CD4-positive, alpha-beta T cell treated with Interleukin-10 for 1 hour (primary cell): ENCODE data around the gene HDAC1.
A peak's percentile ranks its signal among the peaks of the same experiment; 100 is the strongest.
"Not testable (repeated sequence)": the region's sequence is repeated elsewhere in the genome, so short reads cannot be mapped to it uniquely, and the experiment has no call there.

Experiments
- DNase-seq: peaks from one replicate; pipeline ENCODE4 v3.0.0-alpha.2; 2020

Gene HDAC1

DNA sequence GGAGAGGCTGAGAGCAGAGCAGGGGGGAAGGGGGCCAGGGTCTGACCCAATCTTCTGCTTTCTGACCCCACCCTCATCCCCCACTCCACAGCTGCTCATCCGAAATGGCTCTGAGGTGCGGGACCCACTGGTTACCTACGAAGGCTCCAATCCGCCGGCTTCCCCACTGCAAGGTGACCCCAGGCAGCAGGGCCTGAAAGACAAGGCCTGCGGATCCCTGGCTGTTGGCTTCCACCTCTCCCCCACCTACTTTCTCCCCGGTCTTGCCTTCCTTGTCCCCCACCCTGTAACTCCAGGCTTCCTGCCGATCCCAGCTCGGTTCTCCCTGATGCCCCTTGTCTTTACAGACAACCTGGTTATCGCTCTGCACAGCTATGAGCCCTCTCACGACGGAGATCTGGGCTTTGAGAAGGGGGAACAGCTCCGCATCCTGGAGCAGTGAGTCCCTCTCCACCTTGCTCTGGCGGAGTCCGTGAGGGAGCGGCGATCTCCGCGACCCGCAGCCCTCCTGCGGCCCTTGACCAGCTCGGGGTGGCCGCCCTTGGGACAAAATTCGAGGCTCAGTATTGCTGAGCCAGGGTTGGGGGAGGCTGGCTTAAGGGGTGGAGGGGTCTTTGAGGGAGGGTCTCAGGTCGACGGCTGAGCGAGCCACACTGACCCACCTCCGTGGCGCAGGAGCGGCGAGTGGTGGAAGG, 17.1 kb upstream of the HDAC1 start:
- DNase-seq = no peak

DNA sequence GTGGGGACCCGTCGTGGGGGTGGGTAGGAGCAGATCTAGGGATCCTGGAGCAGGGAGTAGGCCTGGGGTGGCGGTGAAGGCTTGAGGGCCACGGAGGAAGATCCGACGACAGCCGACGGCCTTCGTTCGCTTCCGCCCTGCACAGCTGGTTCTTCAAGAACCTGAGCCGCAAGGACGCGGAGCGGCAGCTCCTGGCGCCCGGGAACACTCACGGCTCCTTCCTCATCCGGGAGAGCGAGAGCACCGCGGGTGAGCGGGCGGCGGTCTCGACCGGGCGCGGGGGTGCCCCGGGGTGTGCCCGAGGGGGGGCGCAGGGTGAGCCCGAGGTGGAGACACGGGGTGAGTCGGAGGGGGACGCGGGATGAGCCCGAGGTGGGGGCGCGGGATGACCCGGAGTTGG, 16.5 kb upstream of the HDAC1 start:
- no peak for DNase-seq

DNA sequence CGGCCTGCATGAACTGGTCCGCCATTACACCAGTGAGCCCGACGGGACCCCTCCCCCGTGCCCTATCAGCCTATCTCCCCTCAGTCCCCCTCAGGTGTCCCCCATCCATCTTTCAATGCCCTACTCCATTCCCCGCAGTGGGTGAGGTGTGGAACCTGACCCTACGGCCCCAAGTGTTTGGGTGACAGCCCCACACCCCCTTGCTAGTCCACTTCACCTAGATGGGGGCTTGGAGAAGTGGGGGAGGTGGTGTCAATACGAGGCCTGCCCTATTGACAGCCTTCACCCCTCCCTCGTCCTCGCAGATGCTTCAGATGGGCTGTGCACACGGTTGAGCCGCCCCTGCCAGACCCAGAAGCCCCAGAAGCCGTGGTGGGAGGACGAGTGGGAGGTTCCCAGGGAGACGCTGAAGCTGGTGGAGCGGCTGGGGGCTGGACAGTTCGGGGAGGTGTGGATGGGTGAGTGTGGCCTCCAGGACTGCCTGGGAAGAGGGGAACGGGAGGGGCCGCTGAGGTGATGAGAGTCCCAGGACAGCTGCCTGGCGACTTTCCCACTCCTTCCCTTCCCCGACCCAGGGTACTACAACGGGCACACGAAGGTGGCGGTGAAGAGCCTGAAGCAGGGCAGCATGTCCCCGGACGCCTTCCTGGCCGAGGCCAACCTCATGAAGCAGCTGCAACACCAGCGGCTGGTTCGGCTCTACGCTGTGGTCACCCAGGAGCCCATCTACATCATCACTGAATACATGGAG, 15.7 kb upstream of the HDAC1 start:
- DNase-seq = no peak

DNA sequence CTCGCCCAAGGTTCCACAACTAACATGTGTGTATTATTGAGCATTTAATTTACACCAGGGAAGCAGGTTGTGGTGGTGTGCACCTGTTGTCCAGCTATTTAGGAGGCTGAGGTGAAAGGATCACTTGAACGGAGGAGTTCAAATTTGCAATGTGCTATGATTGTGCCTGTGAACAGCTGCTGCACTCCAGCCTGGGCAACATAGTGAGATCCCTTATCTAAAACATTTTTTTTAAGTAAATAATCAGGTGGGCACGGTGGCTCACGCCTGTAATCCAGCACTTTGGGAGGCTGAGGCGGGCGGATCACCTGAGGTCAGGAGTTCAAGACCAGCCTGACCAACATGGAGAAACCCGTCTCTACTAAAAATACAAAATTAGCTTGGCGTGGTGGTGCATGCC, 7.1 kb upstream of the HDAC1 start:
- DNase-seq = not testable (repeated sequence)

DNA sequence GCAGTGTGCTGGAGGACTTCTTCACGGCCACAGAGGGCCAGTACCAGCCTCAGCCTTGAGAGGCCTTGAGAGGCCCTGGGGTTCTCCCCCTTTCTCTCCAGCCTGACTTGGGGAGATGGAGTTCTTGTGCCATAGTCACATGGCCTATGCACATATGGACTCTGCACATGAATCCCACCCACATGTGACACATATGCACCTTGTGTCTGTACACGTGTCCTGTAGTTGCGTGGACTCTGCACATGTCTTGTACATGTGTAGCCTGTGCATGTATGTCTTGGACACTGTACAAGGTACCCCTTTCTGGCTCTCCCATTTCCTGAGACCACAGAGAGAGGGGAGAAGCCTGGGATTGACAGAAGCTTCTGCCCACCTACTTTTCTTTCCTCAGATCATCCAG, 6.2 kb upstream of the HDAC1 start:
- DNase-seq = no peak

DNA sequence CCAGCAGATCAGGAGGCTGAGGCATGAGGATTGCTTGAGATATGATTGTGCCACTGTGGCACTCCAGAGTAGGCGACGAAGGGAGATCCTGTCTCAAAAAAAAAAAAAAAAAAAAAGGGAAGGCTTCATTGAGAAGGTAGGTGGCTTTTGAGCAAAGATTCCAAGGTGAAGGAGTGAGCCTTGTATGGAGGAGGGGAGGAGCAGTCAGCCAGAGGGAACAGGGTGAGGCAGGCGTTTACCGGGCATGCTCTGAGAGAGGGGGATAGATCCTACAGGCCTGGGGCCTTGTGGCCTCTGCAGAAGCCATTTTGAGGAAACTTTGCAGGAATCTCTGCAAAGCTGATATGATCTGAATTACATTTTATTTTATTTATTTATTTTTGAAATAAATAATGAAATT, 5.1 kb upstream of the HDAC1 start:
- no peak for DNase-seq

DNA sequence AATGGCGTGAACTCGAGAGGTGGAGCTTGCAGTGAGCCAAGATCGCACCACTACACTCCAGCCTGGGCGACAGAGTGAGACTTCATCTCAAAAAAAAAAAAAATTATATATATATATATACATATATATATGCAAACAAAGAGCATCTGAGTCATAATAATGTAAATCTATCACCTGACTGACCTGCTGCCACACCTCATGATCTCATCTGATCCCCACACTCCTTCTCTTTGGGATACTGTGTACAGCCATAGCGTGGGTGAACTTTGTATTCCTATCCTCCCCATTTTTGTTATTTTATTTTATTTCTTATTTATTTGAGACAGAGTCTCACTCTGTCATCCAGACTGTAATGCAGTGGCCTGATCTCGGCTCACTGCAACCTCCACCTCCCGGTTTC, 2.6 kb upstream of the HDAC1 start:
- no peak for DNase-seq

DNA sequence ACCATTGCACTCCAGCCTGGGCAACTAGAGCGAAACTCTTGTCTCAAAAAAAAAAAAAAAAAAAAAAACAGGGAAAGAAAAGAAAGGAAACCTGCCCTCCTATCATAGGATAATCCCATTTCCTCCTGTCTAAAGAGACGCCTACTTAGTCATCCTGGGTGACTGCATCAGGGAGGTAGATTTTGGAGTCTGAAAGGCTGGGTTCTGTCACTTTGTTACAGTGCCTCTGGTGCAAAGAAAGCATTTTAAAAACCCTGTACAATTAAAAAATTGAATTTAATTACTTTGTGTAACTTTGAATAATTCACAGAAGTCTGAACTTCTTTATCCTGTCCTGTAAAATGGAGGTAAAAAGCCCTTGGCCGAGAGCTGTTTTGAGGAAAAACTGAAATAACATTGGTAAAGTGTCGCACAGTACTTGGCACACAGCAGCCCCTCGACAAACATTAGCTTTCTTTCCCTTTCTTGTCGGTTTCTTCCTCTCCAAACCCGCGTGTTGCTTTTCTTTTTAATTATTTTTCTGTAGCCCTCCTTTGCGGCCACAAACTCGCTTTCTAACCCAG, 657 bp upstream of the HDAC1 start:
- DNase-seq = no peak

DNA sequence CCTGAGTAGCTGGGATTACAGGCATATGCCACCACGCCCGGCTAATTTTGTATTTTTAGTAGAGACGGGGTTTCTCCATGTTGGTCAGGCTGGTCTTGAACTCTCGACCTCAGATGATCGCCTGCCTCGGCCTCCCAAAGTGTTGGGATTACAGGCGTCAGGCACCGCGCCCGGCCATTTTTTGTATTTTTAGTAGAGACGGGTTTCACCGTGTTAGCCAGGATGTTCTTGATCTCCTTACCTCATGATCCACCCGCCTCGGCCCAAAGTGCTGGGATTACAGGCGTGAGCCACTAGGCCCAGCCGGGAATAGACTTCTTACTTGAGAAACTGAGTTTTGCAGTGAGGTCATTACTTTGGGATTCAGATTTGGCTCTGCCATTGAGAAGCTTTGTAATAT, 6.3 kb downstream of the HDAC1 start:
- not testable (repeated sequence) for DNase-seq

DNA sequence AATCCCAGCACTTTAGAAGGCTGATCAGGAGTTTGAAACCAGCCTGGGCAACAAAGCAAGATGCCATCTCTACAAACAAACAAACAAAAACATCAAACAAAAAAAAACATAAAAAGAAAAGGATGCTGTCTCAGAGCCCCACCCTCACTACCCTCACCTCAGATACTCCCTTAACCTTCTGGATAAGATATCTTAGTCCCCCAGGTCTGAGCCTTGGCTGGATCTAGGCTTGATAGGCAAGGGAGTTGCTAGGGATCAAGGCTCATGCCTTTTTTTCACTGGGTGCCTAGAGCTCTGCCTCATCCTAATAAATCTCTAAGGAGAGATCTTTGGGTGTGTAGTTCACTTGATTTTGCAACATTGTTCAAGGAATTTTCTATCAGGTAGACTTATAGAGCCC, 7.4 kb downstream of the HDAC1 start:
- DNase-seq = no peak

DNA sequence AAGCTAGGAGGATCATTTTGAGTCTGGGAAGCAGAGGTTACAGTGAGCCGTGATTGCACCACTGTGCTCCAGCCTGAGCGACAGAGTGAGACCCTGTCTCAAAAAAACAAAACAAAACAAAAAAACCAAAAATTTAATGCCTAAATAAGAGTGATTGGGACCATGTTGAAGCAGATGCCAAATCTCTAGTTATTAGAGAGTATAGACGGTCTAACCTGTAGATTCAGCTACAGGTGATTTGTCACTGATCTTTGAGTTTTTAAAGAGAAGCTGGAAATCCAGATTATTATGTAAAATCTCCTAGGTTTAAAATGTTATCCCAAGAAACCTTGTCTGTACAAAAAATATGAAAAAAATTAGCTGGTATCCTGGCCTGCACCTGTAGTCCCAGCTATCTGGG, 11.5 kb downstream of the HDAC1 start:
- DNase-seq = no peak

DNA sequence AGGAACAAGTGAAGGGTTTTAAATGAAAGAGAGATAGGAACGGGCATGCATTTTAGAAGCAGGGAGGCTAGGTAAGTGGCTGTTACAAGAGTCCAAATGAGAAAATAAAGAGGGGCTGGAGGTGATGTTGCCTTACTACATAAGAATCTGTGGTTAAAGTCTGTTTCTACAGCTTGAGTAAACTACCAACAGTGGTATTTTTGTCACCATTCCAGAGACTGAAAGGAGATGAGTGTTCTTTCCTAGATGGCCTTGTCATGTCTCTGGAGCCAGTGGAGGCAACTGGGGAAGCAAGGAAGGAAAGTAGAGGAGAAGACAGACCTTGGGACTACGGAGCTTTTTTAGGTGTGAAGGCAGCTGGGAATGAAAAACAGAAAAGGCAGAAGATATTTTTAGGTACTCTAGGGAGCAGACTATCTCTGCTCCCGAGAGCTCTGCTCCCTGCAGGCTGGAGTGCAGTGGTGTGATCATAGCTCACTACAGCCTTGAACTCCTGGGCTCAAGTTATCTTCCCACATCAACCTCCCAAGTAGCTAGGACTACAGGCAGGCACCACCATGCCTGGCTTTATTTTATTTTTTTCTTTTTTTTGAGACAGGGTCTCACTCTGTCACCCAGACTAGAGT, 12.2 kb downstream of the HDAC1 start:
- DNase-seq = no peak

DNA sequence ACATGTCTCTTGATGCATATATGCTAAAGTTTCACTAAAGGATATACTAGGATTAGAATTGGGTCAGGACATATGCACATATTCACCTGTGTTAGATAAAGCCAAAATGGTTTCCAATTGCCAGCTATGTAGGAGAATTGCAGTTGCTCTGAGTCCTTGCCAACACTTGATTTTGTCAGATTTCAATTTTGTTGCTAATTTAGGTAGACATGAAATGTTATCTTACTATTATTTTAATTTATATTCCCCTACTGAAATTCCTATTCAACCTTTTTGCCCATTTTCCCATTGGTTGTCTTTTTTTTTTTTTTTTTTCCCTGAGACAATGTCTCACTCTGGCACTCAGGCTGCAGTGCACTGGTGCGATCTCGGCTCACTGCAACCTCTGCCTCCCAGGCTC, 13.4 kb downstream of the HDAC1 start:
- no peak for DNase-seq

DNA sequence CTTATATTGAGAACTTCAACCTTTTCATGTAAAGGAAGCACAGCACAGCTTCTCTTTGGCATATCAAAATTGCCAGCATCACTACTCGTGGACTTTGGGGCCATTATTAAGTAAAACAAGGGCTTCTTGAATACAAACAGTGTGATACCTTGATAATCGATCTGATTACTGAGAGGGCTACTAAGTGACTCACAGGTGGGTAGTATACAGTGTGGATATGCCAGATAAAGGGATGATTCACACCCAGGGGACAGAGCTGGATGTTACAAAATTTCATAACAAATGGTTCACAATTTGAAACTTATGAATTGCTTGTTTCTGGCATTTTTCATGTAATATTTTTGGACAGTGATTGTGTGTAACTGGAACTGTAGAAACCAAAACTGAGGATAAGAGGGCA, 15.4 kb downstream of the HDAC1 start:
- no peak for DNase-seq

DNA sequence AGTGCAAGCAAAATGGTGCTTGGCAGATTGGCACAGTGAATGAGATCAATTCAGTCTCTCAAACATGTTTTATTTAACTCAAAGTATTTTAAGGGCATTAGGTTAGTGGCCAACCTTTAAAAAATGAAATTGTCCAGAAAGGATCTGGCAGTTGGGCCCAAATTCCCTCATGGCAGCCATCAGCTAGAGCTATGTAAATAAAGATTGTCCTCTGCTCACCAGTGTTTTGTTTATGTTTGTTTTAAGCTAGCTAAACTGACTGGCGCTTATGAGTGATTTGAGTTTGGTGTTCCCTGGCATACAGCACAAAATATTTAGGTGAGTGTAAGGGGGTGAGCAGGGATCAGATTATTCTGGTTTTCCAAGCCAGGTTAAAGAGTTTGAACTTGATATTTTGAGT, 18.1 kb downstream of the HDAC1 start:
- no peak for DNase-seq

DNA sequence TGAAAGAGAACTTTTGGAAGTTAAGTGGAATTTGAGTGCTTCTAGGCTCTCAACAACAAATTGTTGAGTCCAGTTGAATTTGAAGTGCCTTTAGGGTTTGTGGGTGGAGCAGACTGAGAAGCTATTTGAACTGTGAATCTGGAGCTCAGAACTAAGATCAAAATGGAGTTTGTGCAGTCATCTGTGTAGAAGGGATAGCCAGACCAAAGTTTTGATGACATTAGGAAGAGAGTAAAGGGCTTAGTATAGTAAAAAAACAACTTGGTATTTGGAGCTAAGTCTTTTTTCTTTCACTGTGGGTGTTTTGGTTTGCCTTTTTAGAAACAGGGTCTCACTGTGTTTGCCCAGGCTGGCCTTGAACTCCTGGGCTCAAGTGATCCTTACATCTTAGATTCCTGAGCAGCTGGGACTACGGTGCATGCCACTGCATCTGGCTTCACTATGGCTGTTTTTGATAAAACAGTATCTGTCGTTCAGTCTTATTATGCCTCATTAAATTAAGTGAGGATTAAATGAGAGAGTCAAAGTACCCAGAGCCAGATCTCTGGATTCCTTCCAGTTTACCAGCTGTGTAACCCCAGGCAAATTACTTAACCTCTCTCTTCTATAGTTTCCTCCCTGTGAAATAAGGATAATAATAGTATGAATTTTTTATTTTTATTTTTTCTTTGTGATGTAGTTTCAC, 20.0 kb downstream of the HDAC1 start:
- DNase-seq = no peak

DNA sequence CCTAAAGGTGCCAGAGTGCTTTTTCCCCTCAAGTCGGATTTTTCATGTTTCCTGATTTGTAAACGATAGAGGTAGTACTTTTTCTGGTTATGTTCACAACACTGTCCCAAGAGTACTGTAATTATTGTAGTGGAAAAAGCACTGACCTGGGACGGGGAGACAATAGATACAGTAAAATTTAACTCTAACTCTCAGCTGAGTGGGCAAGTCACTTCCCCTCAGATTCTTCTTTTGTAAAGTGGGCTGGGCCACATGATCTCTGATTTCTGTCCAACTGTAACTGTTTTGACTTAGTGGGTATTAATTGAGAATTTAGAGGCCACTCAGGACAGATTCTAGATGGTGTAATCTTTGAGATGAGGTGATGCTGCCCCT, 25.0 kb downstream of the HDAC1 start:
- no peak for DNase-seq

DNA sequence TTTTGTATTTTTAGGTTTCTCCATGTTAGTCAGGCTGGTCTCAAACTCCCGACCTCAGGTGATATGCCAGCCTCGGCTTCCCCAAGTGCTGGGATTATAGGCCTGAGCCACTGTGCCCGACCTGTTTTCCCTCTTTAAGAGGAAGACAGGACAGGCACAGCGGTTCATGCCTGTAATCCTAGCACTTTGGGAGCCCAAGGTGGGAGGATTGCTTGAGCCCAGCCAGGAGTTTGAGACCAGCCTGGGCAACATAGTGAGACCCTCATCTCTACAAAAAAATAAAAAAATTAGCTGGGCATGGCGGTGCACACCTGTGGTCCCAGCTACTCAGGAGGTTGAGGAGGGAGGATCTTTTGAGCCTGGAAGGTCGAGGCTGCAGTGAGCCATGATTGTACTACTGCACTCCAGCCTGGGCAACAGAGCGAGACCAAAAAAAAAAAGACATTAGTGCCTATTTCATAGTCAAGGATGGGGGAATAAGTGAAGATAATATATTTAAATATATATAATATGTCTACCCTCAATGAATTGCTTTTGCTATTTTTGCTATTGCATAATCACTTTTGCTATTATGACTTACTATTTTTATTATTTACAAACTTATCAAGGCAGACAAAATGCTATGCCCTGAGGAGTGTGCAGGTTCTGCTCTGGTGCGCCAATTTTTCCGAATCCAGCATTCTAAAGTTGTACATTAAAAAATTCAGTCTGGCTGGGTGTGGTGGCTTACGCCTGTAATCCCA, 26.4 kb downstream of the HDAC1 start:
- no peak for DNase-seq

DNA sequence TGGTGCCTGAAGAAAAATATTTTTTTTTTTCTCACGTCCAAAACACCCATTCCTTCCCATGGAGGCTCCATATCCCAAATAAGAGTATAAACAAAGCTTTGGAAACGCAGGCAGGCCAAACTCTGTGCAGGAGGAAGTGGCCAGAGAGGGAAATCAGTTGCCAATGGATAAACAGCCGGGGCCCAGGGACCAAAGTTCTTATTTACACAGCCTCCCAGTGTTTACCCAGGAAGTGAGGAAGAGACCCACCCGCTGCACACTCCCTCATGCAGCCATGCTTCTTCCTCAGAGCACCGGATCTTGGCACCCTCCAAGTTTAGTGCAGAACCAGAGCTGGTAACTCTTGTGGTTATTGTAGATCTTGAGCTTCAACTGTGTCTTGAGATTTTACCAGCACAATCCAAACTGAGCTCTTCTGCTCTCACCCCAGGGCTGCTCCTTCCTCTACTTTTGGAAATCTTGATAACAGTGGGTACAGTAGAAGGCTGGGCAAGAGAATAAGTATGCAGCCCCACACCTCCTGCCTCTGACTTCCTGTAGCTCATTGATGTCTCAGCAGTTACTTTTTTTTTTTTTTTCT, 29.9 kb downstream of the HDAC1 start:
- peak; percentile 51 for DNase-seq

DNA sequence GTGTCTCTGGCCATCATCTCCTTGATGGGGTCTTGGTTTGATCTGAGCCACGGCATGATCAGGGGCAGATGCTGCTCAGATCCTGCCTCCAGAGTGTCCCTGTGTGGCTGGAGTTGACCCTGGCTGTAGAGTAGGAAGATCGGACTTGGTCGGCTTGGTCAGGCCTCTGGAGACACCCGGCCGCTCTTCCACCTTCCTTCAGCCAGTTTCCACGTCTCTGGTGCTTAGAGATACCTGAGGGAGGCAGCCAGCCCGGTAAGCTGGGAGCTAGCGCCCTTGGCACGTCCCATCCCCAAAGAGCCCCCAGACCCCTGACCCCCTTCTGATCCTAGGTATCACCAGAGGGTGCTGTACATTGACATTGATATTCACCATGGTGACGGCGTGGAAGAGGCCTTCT, 35.3 kb downstream of the HDAC1 start:
- no peak for DNase-seq

DNA sequence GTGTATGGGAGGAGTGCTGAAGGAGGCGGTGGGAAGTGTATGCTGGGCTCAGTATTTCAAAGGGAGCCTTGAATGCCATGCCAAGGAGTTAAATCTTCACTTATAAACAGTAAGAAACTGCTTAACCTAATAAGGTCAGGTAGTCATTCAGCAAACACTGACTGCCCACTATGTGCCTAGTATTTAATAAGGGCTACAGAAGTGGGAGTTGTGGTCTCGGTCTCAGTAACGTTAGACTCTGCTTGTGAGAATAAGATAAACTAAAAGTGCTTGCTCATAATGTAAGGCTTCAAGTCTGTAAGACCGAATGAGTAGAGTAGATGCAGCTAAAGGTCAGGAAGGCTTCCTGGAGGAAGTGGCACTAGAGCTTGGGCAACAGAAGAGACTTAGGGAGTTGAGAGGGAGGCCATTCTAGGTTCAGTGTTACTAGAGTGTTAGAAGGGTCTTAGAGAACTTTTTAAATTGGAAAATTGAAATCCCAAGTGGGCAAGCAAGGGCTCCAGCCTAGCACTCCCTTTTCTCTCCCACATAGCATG, 38.1 kb downstream of the HDAC1 start:
- no peak for DNase-seq

DNA sequence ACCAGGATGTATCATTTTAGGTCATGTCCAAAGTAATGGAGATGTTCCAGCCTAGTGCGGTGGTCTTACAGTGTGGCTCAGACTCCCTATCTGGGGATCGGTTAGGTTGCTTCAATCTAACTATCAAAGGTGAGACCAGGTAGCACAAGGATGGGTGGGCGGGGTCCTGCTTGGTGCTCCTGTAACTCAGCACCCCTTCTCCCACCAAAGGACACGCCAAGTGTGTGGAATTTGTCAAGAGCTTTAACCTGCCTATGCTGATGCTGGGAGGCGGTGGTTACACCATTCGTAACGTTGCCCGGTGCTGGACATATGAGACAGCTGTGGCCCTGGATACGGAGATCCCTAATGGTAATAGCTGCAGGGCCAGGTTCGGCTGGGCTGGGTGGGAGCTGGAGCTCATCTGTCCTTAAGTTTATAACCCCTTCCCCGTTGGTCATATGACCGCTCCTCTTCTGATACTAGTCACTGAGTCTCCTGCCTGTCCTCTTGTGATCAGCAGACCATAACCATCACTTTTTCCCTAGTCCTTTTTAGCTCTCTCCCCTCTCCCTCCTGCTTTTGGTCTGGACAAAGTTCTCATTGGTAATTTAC, 38.8 kb downstream of the HDAC1 start:
- no peak for DNase-seq
